ENCODE results near the gene RPL22.

The RPL22 gene

GRCh38 chr1:6151291-6151822 lies 48.0 kb downstream of the RPL22 start:
- Histone ChIP-seq H3F3A (ENCODE audit: insufficient read depth, low read length) (no peaks in the 10 kb centered on the region), H3K9me3 (replicated peaks; ENCODE audit: insufficient read depth, low read length) (no peaks in the 10 kb centered on the region), H3K27ac (ENCODE audit: low read length) (no peak overlapping the region), H3K4me3 (ENCODE audit: low read length) (no peak overlapping the region), H3K4me1 (ENCODE audit: low read length) (no peaks in the 10 kb centered on the region), H3K9ac (ENCODE audit: low read length) (no peak overlapping the region), H3K9me2 (replicated peaks; ENCODE audit: insufficient read depth, low read length) (no peaks in the 10 kb centered on the region), H3K36me3 (replicated peaks; ENCODE audit: insufficient read depth, low read length) (no peaks in the 10 kb centered on the region), H2AFZ (ENCODE audit: low read length) (no peak overlapping the region), H3K27me3 (replicated peaks; ENCODE audit: insufficient read depth, low read length) (peaks cover 82% of the 10 kb centered on the region), H4K20me1 (ENCODE audit: insufficient read depth, low read length) (no peaks in the 10 kb centered on the region), H3K4me2 (ENCODE audit: low read depth, low read length) (no peak overlapping the region), H3K79me2 (ENCODE audit: low read length) (no peaks in the 10 kb centered on the region)
- no peak for TF ChIP-seq EZH2phosphoT487 (IDR thresholded peaks at IDR 0.05; ENCODE audit: low read length)
- no peak for TF ChIP-seq EZH2 (optimal IDR thresholded peaks at IDR 0.05; ENCODE audit: low read depth, low read length)
- TF ChIP-seq CTCF (IDR thresholded peaks at IDR 0.05; ENCODE audit: low read length): no peak
- DNase-seq: no peak

- H3K9me3 ChIP-seq (replicated peaks; ENCODE audit: insufficient read depth, low read length): no peaks in the 10 kb centered on the region
- no peaks in the 10 kb centered on the region for H4K20me1 ChIP-seq (ENCODE audit: insufficient read depth, low read length)
- H3K4me1 ChIP-seq (ENCODE audit: low read length): no peaks in the 10 kb centered on the region
- no peak for DNase-seq
- H3K4me3 ChIP-seq (ENCODE audit: low read length): no peak overlapping the region
- H3K36me3 ChIP-seq (replicated peaks; ENCODE audit: insufficient read depth, low read length): no peaks in the 10 kb centered on the region
- no peaks in the 10 kb centered on the region for H3F3A ChIP-seq (ENCODE audit: insufficient read depth, low read length)
- H3K9ac ChIP-seq (ENCODE audit: low read length): no peak overlapping the region
- no peak overlapping the region for H2AFZ ChIP-seq (ENCODE audit: low read length)
- no peaks in the 10 kb centered on the region for H3K79me2 ChIP-seq (ENCODE audit: low read length)
- peaks cover 82% of the 10 kb centered on the region for H3K27me3 ChIP-seq (replicated peaks; ENCODE audit: insufficient read depth, low read length)
- H3K9me2 ChIP-seq (replicated peaks; ENCODE audit: insufficient read depth, low read length): no peaks in the 10 kb centered on the region
- no peak overlapping the region for H3K27ac ChIP-seq (ENCODE audit: low read length)
- TF ChIP-seq EZH2 (optimal IDR thresholded peaks at IDR 0.05; ENCODE audit: low read depth, low read length) (no peak), EZH2phosphoT487 (IDR thresholded peaks at IDR 0.05; ENCODE audit: low read length) (no peak), CTCF (IDR thresholded peaks at IDR 0.05; ENCODE audit: low read length) (no peak)
- no peak overlapping the region for H3K4me2 ChIP-seq (ENCODE audit: low read depth, low read length)
Observed at GRCh38 chr1:6150006-6150938, 49.1 kb downstream of the RPL22 start.

- Histone ChIP-seq H3K27ac (ENCODE audit: low read length) (no peak overlapping the region), H4K20me1 (ENCODE audit: insufficient read depth, low read length) (no peaks in the 10 kb centered on the region), H2AFZ (ENCODE audit: low read length) (no peak overlapping the region), H3F3A (ENCODE audit: insufficient read depth, low read length) (no peaks in the 10 kb centered on the region), H3K9me2 (replicated peaks; ENCODE audit: insufficient read depth, low read length) (no peaks in the 10 kb centered on the region), H3K79me2 (ENCODE audit: low read length) (no peaks in the 10 kb centered on the region), H3K9ac (ENCODE audit: low read length) (no peak overlapping the region), H3K4me1 (ENCODE audit: low read length) (no peaks in the 10 kb centered on the region), H3K36me3 (replicated peaks; ENCODE audit: insufficient read depth, low read length) (no peaks in the 10 kb centered on the region), H3K4me3 (ENCODE audit: low read length) (no peak overlapping the region), H3K4me2 (ENCODE audit: low read depth, low read length) (no peak overlapping the region), H3K9me3 (replicated peaks; ENCODE audit: insufficient read depth, low read length) (no peaks in the 10 kb centered on the region), H3K27me3 (replicated peaks; ENCODE audit: insufficient read depth, low read length) (peaks cover 85% of the 10 kb centered on the region)
- no peak for DNase-seq
- no peak for TF ChIP-seq CTCF (IDR thresholded peaks at IDR 0.05; ENCODE audit: low read length)
- TF ChIP-seq EZH2phosphoT487 (IDR thresholded peaks at IDR 0.05; ENCODE audit: low read length): no peak
- no peak for TF ChIP-seq EZH2 (optimal IDR thresholded peaks at IDR 0.05; ENCODE audit: low read depth, low read length)
Observed at GRCh38 chr1:6149597-6149996, 49.8 kb downstream of the RPL22 start.

Data from MM.1S (cell line).